Naive thymus-derived CD8-positive, alpha-beta T cell (primary cell): ENCODE data around the gene CDKN2D. TPM values are rescaled to one million over a fixed set of nuclear protein-coding genes. Genes with fewer than 3 reads are reported as not detected.
A peak's percentile ranks its signal among the peaks of the same experiment; 100 is the strongest.
"Not testable (repeated sequence)": the region's sequence is repeated elsewhere in the genome, so short reads cannot be mapped to it uniquely, and the experiment has no call there.

Experiments used
- ATAC-seq, 2 donors: fragments of 150-1000 bp; cut with Tn5 transposase in 1 of 2; sonication (Bioruptor Pico), chemical (Tn5 transposase) in 1 of 2; 1 replicate in 1 of 2; 2 replicates in 1 of 2; pipeline ENCODE4 v1.10.0; 2021; ENCODE audit warnings: mild to moderate bottlenecking in 2 of 2, moderate library complexity in 2 of 2
- POLR2A ChIA-PET: fragments of 350-600 bp; sonication (Branson Sonifier 250); formaldehyde crosslinking; loops from one replicate; lab custom pipeline; 2021; ENCODE audit warnings: antibody characterized with exemption; lab: Charles Lee
- DNase-seq, 10 donors: peaks; one replicate each; pipeline versions ENCODE4 v3.0.0 to v3.0.0-alpha.2; 2020 to 2022
- H3K27ac Mint-ChIP-seq, 10 donors: one replicate each; pipeline ENCODE4 v1.8.0; 2020 to 2022; ENCODE audit warnings: mild to moderate bottlenecking in 10 of 10, mixed read lengths in 10 of 10, moderate library complexity in 4 of 10, inconsistent platforms in 1 of 10
- H3K27me3 Mint-ChIP-seq, 5 donors: one replicate each; pipeline ENCODE4 v1.8.0; 2021 to 2022; ENCODE audit warnings: mixed read lengths in 5 of 5
- H3K36me3 Mint-ChIP-seq, 3 donors: one replicate each; pipeline ENCODE4 v1.8.0; 2020 to 2022; ENCODE audit warnings: mixed read lengths in 3 of 3, mild to moderate bottlenecking in 2 of 3, inconsistent platforms in 1 of 3
- H3K4me1 Mint-ChIP-seq, 4 donors: one replicate each; pipeline ENCODE4 v1.8.0; 2021 to 2022; ENCODE audit warnings: mixed read lengths in 4 of 4
- H3K4me3 Mint-ChIP-seq, 10 donors: one replicate each; pipeline ENCODE4 v1.8.0; 2020 to 2022; ENCODE audit warnings: mild to moderate bottlenecking in 10 of 10, mixed read lengths in 10 of 10, moderate library complexity in 6 of 10, inconsistent platforms in 1 of 10
- H3K9me3 Mint-ChIP-seq, 9 donors: one replicate each; pipeline ENCODE4 v1.8.0; 2020 to 2022; ENCODE audit warnings: mixed read lengths in 9 of 9, mild to moderate bottlenecking in 3 of 9, inconsistent platforms in 1 of 9, moderate library complexity in 1 of 9
- polyA plus RNA-seq, 3 donors: library from polyadenylated mRNA; unstranded; fragments of 300-500 nt; fragmentation: Illumina TruSeq; gene quantifications; one replicate each; pipeline ENCODE4 v1.2.3, GENCODE V29; 2021
- total RNA-seq, 8 experiments: library from RNA in 2 of 8; stranded (reverse) in 2 of 8; gene quantifications; one replicate each; pipeline ENCODE4 v1.2.3 and lab custom pipeline; 2021 to 2026

CDKN2D gene
- total and polyA plus RNA-seq, 5 experiments from 2014 or later: 27.2 to 145 (median 81.6) TPM

DNA sequence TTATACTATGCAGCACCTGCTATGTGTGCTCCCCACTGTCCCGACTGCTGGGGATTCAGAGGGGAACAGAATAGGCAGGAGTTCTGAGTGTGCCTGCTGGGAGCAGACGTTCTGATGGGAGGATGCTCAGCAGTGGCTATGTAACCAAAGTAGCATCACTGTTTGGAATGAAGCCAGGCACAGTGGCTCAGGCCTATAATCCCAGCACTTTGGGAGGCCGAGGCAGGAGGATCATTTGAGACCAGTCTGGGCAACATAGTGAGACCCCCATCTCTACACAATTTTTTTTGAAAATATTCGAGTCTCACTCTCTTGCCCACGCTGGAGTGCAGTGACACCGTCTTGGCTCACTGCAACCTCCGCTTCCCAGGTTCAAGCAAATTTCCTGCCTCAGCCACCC lies 19.0 kb downstream of the CDKN2D start:
- Mint-ChIP-seq H3K4me3 (no peak overlapping the region), H3K27me3 (no peaks in the 10 kb centered on the region), H3K27ac (peak overlapping the region in 2 of 10 donors; percentile 40 to 75), H3K4me1 (peaks cover 16 to 59% (median 43%) of the 10 kb centered on the region in 4 donors), H3K36me3 (peaks cover 0 to 62% (median 8%) of the 10 kb centered on the region in 3 donors), H3K9me3 (peaks cover 0 to 2% (median 0%) of the 10 kb centered on the region in 9 donors)
- DNase-seq (no peak), ATAC-seq (no peak)
- POLR2A ChIA-PET: interaction anchor here (8.1 kb wide), 1 partner anchor 20 kb away, joined by 159 read pairs; the partner anchor contains the start of genes CDKN2D and KRI1

GRCh38 chr19:10548746-10549276 lies 20.0 kb downstream of the CDKN2D start:
- DNase-seq (no peak), ATAC-seq (no peak)
- Mint-ChIP-seq H3K36me3 (peaks cover 0 to 55% (median 8%) of the 10 kb centered on the region in 3 donors), H3K9me3 (peaks cover 0 to 2% (median 0%) of the 10 kb centered on the region in 9 donors), H3K27ac (peak overlapping the region in 1 of 10 donors; percentile 4), H3K27me3 (no peaks in the 10 kb centered on the region), H3K4me3 (peak overlapping the region in 1 of 10 donors; percentile 10), H3K4me1 (peaks cover 11 to 55% (median 37%) of the 10 kb centered on the region in 4 donors)
- POLR2A ChIA-PET: interaction anchor here (1.4 to 8.1 kb wide), 2 partner anchors 13 to 21 kb away, joined by 7 to 159 read pairs; partner anchors contain the start of genes CDKN2D and KRI1

DNA sequence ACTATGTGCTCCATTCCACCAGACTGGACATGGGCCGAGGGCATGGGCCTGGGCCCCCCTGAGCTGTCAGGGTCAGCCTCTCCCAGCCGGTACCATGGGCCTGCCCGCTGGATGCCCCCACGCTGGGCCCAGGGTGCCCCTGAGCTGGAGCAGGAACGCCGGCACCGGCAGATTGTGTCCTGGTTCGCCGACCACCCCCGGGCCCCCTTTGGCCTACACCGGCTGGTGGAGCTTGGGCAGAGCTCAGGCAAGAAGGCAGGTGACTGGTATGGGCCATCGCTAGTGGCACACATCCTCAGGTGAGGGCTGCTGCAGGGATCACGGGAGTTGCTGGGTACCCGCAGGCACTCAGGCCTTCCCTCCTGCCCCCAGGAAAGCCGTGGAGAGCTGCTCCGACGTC lies 22.0 kb downstream of the CDKN2D start:
- Mint-ChIP-seq H3K4me3 (no peak overlapping the region), H3K4me1 (peaks cover 7 to 41% (median 21%) of the 10 kb centered on the region in 4 donors), H3K36me3 (peaks cover 0 to 39% (median 5%) of the 10 kb centered on the region in 3 donors), H3K9me3 (peaks cover 0 to 2% (median 0%) of the 10 kb centered on the region in 9 donors), H3K27me3 (no peaks in the 10 kb centered on the region), H3K27ac (no peak overlapping the region)
- ATAC-seq (no peak), DNase-seq (no peak)
- POLR2A ChIA-PET: interaction anchor here (1.3 to 3.4 kb wide), 2 partner anchors 17 to 20 kb away, joined by 6 to 17 read pairs; partner anchors contain the start of gene KRI1

- DNase-seq: peak in 1 of 10 donors; percentile 11
- H3K27me3 Mint-ChIP-seq: peaks cover 0 to 4% (median 3%) of the 10 kb centered on the region in 5 donors
- H3K9me3 Mint-ChIP-seq: no peaks in the 10 kb centered on the region
- ATAC-seq: no peak
- H3K27ac Mint-ChIP-seq: peak overlapping the region; percentile 82 to 95 (median 91)
- peak overlapping the region; percentile 79 to 92 (median 88) for H3K4me3 Mint-ChIP-seq
- peaks cover 0 to 20% (median 5%) of the 10 kb centered on the region in 3 donors for H3K36me3 Mint-ChIP-seq
- H3K4me1 Mint-ChIP-seq: peaks cover 9 to 29% (median 14%) of the 10 kb centered on the region in 4 donors
- POLR2A ChIA-PET: interaction anchor here (0.6 to 3.8 kb wide), 3 partner anchors 9 to 412 kb away, joined by 4 to 31 read pairs (median 6); no protein-coding TSS in a partner anchor
These were observed 24.0 kb downstream of the CDKN2D start for GRCh38 chr19:10544753-10545251.

DNA sequence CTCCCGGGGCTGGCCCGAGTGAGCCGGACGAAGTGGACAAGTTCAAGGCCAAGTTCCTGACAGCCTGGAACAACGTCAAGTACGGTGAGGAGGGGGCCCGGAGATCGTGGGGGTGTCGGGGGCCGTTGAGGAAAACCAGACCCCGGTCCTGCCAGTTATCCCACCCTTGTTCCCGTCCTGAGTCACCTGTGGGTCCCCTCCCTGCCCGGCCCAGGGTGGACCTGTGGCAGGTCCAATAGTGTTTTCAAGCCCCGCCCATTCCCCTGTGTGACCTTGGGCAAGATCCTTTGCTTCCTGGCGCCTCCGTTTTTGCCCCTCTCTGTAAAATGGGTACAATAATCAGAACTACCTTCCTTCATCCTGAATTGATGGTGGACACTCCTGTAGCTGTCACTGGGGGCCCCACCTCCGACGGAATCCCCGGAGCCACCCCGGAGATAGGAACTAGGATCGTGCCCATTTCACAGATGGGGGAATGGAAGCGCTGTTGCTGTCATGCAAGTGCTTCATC lies 24.5 kb downstream of the CDKN2D start:
- peak in 1 of 10 donors; percentile 66 for DNase-seq

GRCh38 chr19:10543420-10544241 lies 25.1 kb downstream of the CDKN2D start, which contains the start of gene ATG4D:
Gene ATG4D (plus strand): TSS chr19:10543904. CDS start chr19:10544091, 187 bp downstream.
- H3K9me3 Mint-ChIP-seq: no peaks in the 10 kb centered on the region
- peaks cover 0 to 12% (median 2%) of the 10 kb centered on the region in 3 donors for H3K36me3 Mint-ChIP-seq
- peaks cover 3 to 12% (median 4%) of the 10 kb centered on the region in 5 donors for H3K27me3 Mint-ChIP-seq
- peak; percentile 87 for ATAC-seq
- peak within 1 kb of the TSS; percentile 79 to 92 (median 88) for H3K4me3 Mint-ChIP-seq
- POLR2A ChIA-PET: interaction anchor here (0.5 to 3.8 kb wide), 10 partner anchors 11 to 60 kb away, joined by 3 to 31 read pairs (median 6); partner anchors contain the start of gene KRI1
- peak; percentile 76 to 90 (median 85) for DNase-seq
- peak within 1 kb of the TSS; percentile 82 to 95 (median 91) for H3K27ac Mint-ChIP-seq
- H3K4me1 Mint-ChIP-seq: peaks cover 8 to 27% (median 16%) of the 10 kb centered on the region in 4 donors

More for the DNA sequence above, 24.5 kb downstream of the CDKN2D start:
- POLR2A ChIA-PET: interaction anchor here (0.6 to 3.8 kb wide), 2 partner anchors 10 to 412 kb away, joined by 4 to 31 read pairs; no protein-coding TSS in a partner anchor
- Mint-ChIP-seq H3K9me3 (no peaks in the 10 kb centered on the region), H3K27ac (peak overlapping the region; percentile 82 to 95 (median 91)), H3K4me1 (peaks cover 9 to 29% (median 14%) of the 10 kb centered on the region in 4 donors), H3K36me3 (peaks cover 0 to 16% (median 5%) of the 10 kb centered on the region in 3 donors), H3K27me3 (peaks cover 0 to 5% (median 3%) of the 10 kb centered on the region in 5 donors), H3K4me3 (peak overlapping the region; percentile 79 to 92 (median 88))
- no peak for ATAC-seq

GRCh38 chr19:10543059-10543419 lies 25.7 kb downstream of the CDKN2D start:
- Mint-ChIP-seq H3K9me3 (no peaks in the 10 kb centered on the region), H3K36me3 (peaks cover 0 to 6% (median 0%) of the 10 kb centered on the region in 3 donors), H3K27me3 (peaks cover 3 to 15% (median 7%) of the 10 kb centered on the region in 5 donors), H3K4me3 (peak overlapping the region; percentile 76 to 89 (median 80)), H3K27ac (peak overlapping the region; percentile 6 to 91 (median 87)), H3K4me1 (peaks cover 7 to 27% (median 16%) of the 10 kb centered on the region in 4 donors)
- POLR2A ChIA-PET: interaction anchor here (0.5 to 3.8 kb wide), 12 partner anchors 11 to 110 kb away, joined by 3 to 31 read pairs (median 4); partner anchors contain the start of gene KRI1
- DNase-seq (no peak), ATAC-seq (no peak)

DNA sequence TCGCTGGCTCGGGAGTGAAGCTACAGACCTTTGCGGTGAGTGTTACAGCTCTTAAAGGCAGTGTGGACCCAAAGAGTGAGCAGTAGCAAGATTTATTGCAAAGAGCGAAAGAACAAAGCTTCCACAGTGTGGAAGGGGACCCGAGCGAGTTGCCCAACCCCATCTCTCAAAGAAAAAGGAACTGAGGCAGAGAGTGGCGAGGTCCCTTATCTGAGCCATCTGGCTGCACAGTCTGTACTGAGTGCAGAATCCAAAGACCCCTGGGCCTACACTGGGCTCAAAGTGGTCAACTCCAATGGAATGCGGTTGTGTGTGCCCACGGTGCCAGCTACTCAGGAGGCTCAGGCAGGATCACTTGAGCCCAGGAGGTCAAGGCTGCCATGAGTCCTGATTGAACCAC lies 29.8 kb downstream of the CDKN2D start:
- peak overlapping the region in 1 of 10 donors; percentile 16 for H3K27ac Mint-ChIP-seq
- not testable (repeated sequence) for H3K9me3 Mint-ChIP-seq, H3K4me1 Mint-ChIP-seq, H3K36me3 Mint-ChIP-seq, DNase-seq, ATAC-seq
- POLR2A ChIA-PET: interaction anchor here (0.5 to 1.0 kb wide), 3 partner anchors 13 to 57 kb away, joined by 3 read pairs; no protein-coding TSS in a partner anchor
- H3K27me3 Mint-ChIP-seq: peaks cover 5 to 19% (median 10%) of the 10 kb centered on the region in 5 donors
- H3K4me3 Mint-ChIP-seq: peak overlapping the region in 1 of 10 donors; percentile 50

- POLR2A ChIA-PET: interaction anchor here (0.6 to 1.0 kb wide), 2 partner anchors 14 to 314 kb away, joined by 3 to 7 read pairs; no protein-coding TSS in a partner anchor
These were observed 30.4 kb downstream of the CDKN2D start for GRCh38 chr19:10538204-10538983.

DNA sequence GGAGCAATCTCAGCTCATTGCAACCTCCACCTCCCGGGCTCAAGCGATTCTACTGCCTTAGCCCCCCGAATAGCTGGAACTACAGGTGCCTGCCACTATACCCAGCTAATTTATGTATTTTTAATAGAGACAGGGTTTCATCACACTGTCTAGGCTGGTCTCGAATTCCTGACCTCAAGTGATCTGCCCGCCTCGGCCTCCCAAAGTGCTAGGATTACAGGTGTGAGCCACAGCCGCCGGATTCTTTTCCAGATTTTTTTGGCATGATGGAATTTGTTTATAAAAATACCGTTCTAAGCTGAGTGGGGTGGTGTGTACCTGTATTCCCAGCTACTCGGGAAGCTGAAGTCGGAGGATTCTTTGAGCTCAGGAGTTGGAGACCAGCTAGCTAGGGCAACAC lies 31.1 kb downstream of the CDKN2D start:
- ATAC-seq (no peak), DNase-seq (no peak)
- Mint-ChIP-seq H3K36me3 (no peaks in the 10 kb centered on the region), H3K9me3 (no peaks in the 10 kb centered on the region), H3K27me3 (peaks cover 5 to 19% (median 10%) of the 10 kb centered on the region in 5 donors), H3K27ac (no peak overlapping the region), H3K4me3 (no peak overlapping the region), H3K4me1 (peaks cover 0 to 5% (median 4%) of the 10 kb centered on the region in 4 donors)
- POLR2A ChIA-PET: interaction anchor here (0.6 kb wide), 1 partner anchor 314 kb away, joined by 7 read pairs; no protein-coding TSS in a partner anchor

More at GRCh38 chr19:10538204-10538983, 30.4 kb downstream of the CDKN2D start:
- H3K4me3 Mint-ChIP-seq: peak overlapping the region in 1 of 10 donors; percentile 50
- ATAC-seq (no peak), DNase-seq (no peak)
- H3K9me3 Mint-ChIP-seq: no peaks in the 10 kb centered on the region
- H3K36me3 Mint-ChIP-seq: no peaks in the 10 kb centered on the region
- peak overlapping the region in 1 of 10 donors; percentile 16 for H3K27ac Mint-ChIP-seq
- peaks cover 3 to 9% (median 6%) of the 10 kb centered on the region in 4 donors for H3K4me1 Mint-ChIP-seq
- peaks cover 5 to 19% (median 10%) of the 10 kb centered on the region in 5 donors for H3K27me3 Mint-ChIP-seq

GRCh38 chr19:10535613-10536012 lies 33.2 kb downstream of the CDKN2D start:
- no peak overlapping the region for H3K27ac Mint-ChIP-seq
- no peak for DNase-seq
- POLR2A ChIA-PET: no interaction called here
- H3K27me3 Mint-ChIP-seq: peaks cover 5 to 19% (median 10%) of the 10 kb centered on the region in 5 donors
- no peaks in the 10 kb centered on the region for H3K36me3 Mint-ChIP-seq
- H3K4me3 Mint-ChIP-seq: no peak overlapping the region
- no peaks in the 10 kb centered on the region for H3K9me3 Mint-ChIP-seq
- no peak for ATAC-seq
- H3K4me1 Mint-ChIP-seq: peaks cover 0 to 4% (median 2%) of the 10 kb centered on the region in 4 donors
